ENCODE data around the gene RAC2. TPM values are rescaled to one million over a fixed set of nuclear protein-coding genes. Genes with fewer than 3 reads are reported as not detected.

RAC2 gene
- polyA plus RNA-seq, 2 of the 4 experiments (the other 2 are of a cell fraction), result 0.05 TPM; not detected in 1

DNA sequence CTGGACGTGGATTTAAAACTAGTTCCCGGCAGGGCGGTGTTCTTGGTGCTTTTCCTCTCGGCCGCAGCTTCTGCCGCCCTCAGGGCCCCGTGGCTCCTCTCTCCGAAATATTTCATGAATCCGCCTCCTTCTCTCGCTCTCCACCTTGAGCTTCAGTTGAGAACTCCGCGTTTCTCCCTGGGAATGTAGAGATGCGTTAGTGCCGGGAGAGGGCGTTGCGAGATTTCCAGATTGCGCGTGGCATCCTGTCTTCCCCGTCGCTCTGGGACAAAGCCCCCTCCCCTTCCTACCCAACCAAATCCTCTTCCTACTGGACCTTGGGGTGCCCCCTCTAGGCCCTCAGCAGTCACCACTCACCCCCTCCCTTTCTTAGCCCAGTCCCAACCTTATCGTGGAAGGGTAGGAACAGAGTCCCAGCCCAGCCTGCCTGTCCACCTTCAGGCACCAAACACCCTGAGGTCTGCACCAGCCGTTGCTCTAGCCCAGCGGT, 15.5 kb upstream of the RAC2 start:
- Histone ChIP-seq H3K9me3 (peaks cover 13% of the 10 kb centered on the region), H3K27ac (peak overlapping the region; percentile 66 to 82), H3K4me1 (peaks cover 32% of the 10 kb centered on the region), H3K4me2 (peak overlapping the region; percentile 72), H3K4me3 (no peak overlapping the region)
- peak; percentile 44 to 57 for DNase-seq (ENCODE audit: low read depth in 1 of 2, low spot score in 1 of 2)
- ChIA-PET CTCF (interaction anchor here (0.7 to 5.0 kb wide), 40 partner anchors 11 to 484 kb away, joined by 3 to 55 read pairs (median 6); partner anchors contain the start of genes CYTH4 and RAC2), POLR2A (interaction anchor here (1.0 kb wide), 1 partner anchor 60 kb away, joined by 4 read pairs; no protein-coding TSS in a partner anchor)
- no peak for TF ChIP-seq EHF (CRISPR knock-in tag; IDR thresholded peaks at IDR 0.05)
- TF ChIP-seq CHD2 (IDR thresholded peaks at IDR 0.05; ENCODE audit: low read length, partially characterized antibody), result peak; percentile 62
- TF ChIP-seq TP53 (CRISPR knock-in tag; IDR thresholded peaks at IDR 0.05), result no peak
- no peak for TF ChIP-seq FOXS1 (CRISPR knock-in tag; IDR thresholded peaks at IDR 0.05)
- no peak for TF ChIP-seq HOXB13 (CRISPR knock-in tag; IDR thresholded peaks at IDR 0.05; ENCODE audit: low read depth)
- peak; percentile 33; the same call in 1 of the 3 replicates for TF ChIP-seq SMC3 (IDR thresholded peaks at IDR 0.05)
- no peak for TF ChIP-seq MAFK (IDR thresholded peaks at IDR 0.05; ENCODE audit: partially characterized antibody)
- TF ChIP-seq RAD21 (conservative IDR thresholded peaks at IDR 0.05 in 1 of 2, IDR thresholded peaks at IDR 0.05 in 1 of 2), result peak; percentile 45 to 59
- TF ChIP-seq, protein P1, sequence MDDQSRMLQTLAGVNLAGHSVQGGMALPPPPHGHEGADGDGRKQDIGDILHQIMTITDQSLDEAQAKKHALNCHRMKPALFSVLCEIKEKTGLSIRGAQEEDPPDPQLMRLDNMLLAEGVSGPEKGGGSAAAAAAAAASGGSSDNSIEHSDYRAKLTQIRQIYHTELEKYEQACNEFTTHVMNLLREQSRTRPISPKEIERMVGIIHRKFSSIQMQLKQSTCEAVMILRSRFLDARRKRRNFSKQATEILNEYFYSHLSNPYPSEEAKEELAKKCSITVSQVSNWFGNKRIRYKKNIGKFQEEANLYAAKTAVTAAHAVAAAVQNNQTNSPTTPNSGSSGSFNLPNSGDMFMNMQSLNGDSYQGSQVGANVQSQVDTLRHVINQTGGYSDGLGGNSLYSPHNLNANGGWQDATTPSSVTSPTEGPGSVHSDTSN (IDR thresholded peaks at IDR 0.05), result no peak
- TF ChIP-seq, protein P2, sequence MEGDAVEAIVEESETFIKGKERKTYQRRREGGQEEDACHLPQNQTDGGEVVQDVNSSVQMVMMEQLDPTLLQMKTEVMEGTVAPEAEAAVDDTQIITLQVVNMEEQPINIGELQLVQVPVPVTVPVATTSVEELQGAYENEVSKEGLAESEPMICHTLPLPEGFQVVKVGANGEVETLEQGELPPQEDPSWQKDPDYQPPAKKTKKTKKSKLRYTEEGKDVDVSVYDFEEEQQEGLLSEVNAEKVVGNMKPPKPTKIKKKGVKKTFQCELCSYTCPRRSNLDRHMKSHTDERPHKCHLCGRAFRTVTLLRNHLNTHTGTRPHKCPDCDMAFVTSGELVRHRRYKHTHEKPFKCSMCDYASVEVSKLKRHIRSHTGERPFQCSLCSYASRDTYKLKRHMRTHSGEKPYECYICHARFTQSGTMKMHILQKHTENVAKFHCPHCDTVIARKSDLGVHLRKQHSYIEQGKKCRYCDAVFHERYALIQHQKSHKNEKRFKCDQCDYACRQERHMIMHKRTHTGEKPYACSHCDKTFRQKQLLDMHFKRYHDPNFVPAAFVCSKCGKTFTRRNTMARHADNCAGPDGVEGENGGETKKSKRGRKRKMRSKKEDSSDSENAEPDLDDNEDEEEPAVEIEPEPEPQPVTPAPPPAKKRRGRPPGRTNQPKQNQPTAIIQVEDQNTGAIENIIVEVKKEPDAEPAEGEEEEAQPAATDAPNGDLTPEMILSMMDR (IDR thresholded peaks at IDR 0.05), result peak; percentile 59
- no peak for TF ChIP-seq HMGXB4 (CRISPR knock-in tag; IDR thresholded peaks at IDR 0.05; ENCODE audit: borderline replicate concordance)
- TF ChIP-seq REST (IDR thresholded peaks at IDR 0.05), result peak; percentile 65; the same call in 1 of the 2 replicates
- no peak for TF ChIP-seq JUNB (IDR thresholded peaks at IDR 0.05)
- no peak for TF ChIP-seq CBX2 (IDR thresholded peaks at IDR 0.05; ENCODE audit: borderline replicate concordance, low read depth)
- TF ChIP-seq MYC (IDR thresholded peaks at IDR 0.05; ENCODE audit: borderline replicate concordance, low read length), result no peak
- TF ChIP-seq MAX (IDR thresholded peaks at IDR 0.05), result peak; percentile 52
- TF ChIP-seq GATA3 (IDR thresholded peaks at IDR 0.05; ENCODE audit: borderline replicate concordance), result no peak
- no peak for TF ChIP-seq HEYL (CRISPR knock-in tag; IDR thresholded peaks at IDR 0.05)
- TF ChIP-seq E2F6 (IDR thresholded peaks at IDR 0.05; ENCODE audit: borderline replicate concordance, low read depth), result no peak
- TF ChIP-seq ESRRA (IDR thresholded peaks at IDR 0.05; ENCODE audit: borderline replicate concordance, low read length), result no peak
- WGBS (ENCODE audit: missing lambda C conversion rate), result 9% methylated on average over 22 of the region's 23 CpGs
- ATAC-seq, result peak; percentile 81 to 83
- FAIRE-seq, result no peak
